ENCODE measurements around the gene NR2F1-AS1.
"Not testable (repeated sequence)": the region's sequence is repeated elsewhere in the genome, so short reads cannot be mapped to it uniquely, and the experiment has no call there.

Gene NR2F1-AS1

DNA sequence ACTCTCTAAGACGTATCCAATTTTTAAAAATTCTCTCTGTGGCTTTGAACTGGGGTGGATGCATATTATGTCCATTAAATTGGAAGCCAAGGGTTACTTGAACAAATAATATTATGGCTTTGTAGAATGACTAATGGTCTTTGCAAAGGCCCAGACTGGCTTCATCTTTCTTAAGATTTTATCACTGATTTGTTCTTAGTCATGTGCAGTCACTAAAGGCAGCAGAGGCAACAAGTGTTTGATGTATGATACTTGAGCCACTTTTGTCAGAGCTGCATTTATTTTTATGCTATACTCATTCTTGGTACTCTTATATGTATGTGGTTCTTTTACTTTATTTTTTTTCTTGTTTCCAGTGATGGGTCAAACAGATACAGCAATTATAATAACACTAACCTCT lies 152.2 kb downstream of the NR2F1-AS1 start:
- DNase-seq (ENCODE audit: low read depth): no peak

DNA sequence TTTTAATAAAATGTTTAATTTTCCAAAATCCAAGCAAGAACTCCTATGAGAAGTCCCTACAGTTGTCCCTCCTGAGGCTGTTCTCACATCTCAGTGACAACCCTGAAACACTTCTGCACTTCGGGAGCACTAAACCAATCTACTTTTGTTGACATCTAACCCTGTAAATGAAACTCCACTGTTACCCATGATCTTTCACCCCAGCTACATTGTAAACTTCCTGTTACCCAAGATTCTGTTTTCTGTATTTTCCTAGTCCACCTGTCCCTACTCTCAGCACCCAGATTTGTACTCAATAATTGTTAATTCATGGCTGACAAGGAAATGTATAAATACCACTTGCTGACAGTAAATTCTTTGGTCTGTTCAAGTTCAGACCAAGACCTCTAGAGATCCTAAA lies 153.7 kb downstream of the NR2F1-AS1 start:
- no peak for DNase-seq (ENCODE audit: low read depth)

DNA sequence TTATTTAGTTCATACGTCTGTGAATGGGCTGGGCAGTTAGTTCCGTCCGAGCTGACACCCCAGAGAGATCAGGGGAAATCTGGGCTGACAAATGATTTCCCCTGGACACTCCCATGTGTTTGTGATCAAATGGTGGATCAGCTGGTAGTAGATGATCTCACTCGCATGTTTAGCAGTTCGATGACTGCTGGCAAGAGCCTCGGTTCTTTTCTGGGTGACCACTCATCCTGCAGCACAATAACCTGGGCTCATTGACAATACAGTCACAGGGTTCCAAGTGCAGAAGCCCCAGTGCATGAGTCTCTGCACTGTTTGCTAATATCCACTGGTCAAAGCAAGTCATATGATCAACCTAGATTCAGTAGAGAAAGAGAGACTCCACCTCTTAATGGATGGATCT lies 155.9 kb downstream of the NR2F1-AS1 start:
- no peak for DNase-seq (ENCODE audit: low read depth)

DNA sequence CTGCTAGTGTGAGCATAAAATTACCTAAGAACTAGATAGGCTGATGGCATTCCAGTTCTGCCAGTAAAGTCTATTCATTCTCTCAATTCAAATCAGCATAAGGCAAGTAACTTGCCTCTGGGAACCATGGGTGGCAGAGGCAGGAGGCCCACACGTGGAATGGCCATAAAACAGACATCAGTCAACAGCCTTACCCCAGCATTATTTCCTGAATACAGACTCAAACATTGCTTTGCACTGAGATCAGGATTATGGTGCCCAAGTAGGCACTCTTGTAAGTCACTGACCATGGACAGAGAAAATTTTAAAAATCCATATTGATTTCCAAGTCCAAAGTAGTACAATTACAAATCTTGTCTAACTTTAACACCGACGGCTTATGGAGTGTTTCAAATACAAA lies 157.7 kb downstream of the NR2F1-AS1 start:
- no peak for DNase-seq (ENCODE audit: low read depth)

DNA sequence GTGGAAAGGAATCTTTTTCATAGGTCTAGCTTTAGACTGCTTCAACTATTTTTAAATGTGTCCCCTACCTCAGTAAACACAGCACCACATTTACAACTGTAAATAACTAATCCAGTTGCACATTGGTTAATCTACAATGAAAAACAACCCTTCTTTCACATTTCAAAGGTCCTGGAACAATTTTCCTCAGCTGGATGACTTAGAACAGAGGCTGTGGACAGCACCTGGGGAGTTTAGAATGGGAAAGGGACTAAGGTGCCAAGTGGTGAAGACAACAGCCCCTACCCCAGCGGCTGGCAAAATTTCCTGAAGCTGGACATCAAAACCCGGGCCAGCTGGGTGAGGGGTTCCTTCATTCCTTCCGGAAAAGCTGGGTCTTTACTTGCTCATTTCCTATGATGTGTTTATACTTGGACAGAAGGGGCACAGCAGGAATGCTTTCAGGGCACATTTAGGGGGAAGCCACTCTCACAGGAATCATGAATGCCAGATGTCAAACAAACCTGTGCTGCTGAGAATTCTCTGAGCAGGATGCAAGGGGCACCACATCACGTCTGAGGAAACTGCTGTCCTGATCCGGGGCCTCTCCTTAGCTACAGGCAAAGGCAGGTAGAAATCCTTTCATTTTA lies 158.3 kb downstream of the NR2F1-AS1 start:
- DNase-seq (ENCODE audit: low read depth): no peak

DNA sequence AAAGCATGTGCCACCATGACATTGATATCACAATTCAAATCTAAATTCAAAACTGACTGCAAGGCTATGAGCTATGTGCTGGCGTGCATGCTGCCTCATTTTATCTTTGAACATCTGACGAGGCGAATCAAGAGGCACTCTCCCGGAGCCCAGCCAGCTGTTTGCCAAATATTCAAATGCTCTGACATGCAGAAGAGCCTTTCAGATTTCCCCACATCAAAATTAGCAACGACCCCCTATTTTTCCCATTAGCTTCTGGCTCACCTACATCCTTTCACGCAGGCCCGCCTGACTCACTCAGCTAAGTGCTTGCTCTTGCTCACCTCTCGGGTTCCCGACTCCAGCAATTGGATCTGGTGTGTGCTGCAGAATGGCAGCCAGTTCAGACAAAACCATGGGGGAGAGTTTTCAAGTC lies 159.0 kb downstream of the NR2F1-AS1 start:
- DNase-seq (ENCODE audit: low read depth): no peak

DNA sequence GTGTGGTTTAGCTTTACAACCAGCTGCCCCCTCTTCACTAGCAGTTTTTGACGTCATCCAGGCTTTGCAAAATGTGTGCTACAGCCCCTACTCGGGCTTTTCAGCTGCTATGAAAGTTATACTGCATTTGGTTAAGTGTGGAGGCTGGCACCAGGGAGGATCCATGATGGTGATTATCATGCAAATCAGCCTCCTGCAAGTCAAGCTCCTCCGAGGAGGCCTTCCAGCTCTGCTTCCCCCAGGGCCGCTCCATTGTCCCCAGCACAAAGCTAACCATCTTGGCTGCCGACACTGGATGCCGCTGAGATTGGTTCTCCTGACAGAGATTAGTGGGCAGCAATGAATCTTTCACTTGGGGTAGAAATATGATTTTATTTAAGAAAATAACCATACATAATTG lies 159.6 kb downstream of the NR2F1-AS1 start:
- DNase-seq (ENCODE audit: low read depth): no peak

DNA sequence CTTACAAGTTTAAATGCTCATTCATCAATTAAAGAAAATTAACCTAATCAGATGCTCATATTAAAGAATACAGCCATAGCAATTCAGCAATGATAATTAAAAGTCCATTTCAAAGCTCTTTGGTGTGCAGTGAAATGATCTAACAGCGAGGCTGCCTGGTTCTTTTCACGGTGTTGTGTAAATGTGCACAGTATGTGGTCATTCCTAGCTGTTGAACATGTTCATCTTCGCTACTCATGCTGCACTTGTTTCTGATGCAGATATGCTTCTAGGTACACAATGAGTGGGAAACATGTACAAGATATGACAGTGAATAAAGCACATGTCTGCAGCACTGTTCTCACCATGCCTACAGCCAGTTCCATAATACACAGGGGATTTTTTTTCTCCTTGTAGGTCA lies 163.5 kb downstream of the NR2F1-AS1 start:
- no peak for DNase-seq (ENCODE audit: low read depth)

DNA sequence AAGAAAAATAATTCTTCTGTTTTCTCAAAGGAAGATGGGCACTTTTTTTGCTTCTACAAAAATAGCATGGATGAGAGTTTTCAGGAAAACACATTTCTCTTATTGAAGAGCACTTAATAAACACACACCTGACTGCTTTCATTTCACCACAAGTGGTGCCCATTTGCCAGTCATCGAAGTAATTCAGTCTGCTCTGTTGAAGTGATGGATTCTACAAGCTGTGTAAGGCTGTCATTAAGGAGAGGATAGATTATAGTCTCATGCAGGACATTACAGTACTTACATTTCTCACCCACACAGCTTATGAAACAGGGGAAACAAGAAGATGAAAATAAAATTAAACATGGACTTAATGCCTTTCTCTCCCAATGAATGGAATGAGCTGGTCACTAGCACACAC lies 165.2 kb downstream of the NR2F1-AS1 start:
- no peak for DNase-seq (ENCODE audit: low read depth)

DNA sequence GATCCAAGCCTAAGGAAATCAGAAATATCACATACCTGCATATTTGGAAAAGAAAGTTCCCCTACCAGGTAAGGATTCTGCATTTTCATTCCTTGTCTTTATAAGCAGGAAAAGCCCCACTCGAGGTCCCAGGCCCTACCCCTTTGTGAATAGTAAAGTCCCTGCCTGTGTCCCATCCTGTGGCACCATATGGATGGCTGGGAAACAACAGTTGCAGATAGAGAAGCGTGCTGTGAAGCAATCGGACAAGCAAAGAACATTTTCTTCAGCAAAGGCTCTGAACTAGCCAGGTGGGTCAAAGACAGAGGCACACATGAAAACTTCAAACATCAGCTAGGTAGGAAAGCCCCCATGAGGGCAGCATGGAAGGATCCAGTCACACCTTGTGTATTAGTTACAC lies 169.3 kb downstream of the NR2F1-AS1 start:
- no peak for DNase-seq (ENCODE audit: low read depth)

DNA sequence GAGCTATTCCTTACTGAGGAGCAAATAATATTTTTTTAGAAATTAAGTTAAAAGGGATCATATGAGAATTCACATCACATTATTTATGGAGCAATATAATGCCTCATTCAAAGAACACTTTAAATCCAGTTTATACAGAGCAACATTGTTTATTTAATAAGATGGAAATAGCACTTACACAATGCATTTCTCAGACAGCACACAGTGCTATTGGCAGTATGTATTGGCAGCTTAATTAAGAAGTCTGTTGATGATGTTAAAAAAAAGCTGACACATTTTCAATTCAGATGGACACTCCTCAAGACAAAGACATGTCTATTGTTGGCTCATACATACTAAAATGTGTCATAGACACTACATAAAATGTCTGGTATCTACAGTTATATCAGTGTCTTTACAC lies 171.3 kb downstream of the NR2F1-AS1 start:
- DNase-seq (ENCODE audit: low read depth): no peak

DNA sequence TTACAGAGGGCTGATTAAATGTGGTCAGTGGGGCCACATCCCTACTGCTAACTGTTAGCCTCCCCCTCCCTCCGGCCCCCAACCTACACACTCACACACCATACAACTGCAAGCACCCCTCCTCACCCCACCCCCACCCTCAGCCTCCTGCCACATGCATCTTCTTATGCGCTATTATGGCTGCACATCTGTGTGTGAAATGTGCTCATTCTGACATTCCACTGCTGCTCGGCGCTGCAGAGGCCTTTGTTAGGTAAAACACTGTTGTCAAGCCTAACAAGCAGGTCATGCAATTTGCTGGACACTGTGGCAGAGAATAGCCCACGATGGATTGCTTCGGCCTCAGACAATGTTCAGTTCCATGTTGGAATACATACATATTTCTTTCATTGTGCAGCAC lies 173.6 kb downstream of the NR2F1-AS1 start:
- no peak for DNase-seq (ENCODE audit: low read depth)

DNA sequence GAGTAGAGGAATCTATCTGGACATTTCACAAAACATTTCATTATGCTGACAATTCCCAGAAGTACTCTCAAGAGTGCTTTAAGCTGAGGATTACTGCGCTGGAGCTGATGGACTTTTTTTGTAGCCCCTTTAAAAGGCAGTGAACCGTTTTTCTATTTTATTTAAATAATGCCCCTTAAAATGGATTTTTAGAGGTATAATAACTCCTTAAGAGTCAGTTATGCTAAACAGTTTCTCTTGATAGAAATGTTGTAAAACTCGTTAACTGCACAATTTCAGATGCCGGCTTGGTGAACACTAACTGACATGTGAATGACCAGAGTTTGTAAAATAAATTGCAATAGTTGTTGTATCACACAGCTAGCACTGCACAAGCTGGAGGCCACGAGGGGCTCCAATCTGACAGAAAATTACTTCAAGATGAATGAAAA lies 174.0 kb downstream of the NR2F1-AS1 start:
- no peak for DNase-seq (ENCODE audit: low read depth)

DNA sequence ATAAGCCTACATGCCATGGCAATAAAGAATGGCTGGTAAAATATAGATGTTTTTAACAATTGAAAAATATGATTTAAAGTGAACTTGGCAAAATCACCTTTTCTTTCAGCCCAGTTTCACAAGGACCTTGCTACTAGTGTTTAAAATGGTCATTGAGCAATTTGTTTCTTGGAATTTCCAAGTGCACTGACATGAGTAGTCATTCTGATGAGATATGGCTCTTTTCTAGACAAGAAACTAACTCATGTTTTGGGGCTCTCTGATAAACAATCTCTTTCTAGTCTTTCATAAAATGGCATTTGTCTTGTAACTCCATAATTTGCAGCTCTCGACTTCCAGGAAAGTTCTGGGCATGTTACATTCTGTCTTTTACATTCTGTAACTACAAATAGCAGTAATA lies 176.8 kb downstream of the NR2F1-AS1 start:
- DNase-seq (ENCODE audit: low read depth): no peak

DNA sequence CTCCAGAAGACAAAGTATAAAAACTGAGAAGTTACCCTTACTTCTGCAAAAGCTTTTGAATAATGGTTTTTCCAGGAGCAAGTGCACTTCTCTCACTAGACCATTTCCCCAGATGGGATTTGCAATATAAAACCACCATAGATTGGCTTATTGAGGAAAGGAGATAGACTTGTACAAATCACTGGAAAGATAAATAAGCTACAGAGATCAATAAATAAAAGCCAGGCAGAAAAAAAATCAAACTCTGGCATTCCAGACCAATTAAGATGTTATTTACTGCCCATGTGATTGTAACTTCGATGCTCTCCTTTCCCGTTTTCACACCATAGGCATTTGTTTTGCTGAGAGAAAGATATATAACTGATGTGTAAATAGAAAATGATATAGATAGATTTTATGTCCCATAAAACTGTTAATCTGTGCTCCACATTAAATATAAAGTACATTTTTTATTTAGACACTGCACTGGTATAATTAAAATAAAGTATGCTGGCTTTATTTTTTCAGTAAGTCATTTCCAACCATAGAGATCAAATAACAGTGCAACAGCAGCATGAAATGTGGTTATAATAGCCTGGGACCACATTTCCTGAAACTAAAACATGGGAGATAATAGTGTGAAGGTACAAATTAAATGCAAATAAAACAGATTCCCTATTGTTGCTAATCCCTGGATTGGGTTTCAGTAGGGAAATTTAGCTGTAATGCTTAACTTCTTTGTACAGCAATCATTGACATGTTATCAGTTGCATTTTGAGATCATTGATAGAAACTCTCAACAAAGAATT lies 177.7 kb downstream of the NR2F1-AS1 start:
- no peak for DNase-seq (ENCODE audit: low read depth)

DNA sequence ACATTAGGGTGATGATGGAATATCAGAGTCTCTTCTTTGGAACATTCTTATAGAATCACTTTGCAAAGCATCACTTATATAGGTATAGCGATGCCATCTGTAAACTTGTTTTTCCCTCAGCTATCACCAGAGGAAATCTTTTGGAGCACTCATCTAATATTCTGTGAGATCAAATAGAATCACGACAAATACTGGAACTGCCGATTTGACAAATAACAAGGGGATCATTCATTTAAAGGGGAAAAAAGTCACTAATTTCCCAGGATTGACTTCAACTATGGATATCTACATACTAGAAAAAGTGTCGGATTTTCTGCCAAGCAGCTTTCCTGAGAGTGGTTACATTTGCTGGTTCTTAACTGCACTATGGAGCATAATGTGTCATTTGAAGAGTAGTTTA lies 178.6 kb downstream of the NR2F1-AS1 start:
- no peak for DNase-seq (ENCODE audit: low read depth)

DNA sequence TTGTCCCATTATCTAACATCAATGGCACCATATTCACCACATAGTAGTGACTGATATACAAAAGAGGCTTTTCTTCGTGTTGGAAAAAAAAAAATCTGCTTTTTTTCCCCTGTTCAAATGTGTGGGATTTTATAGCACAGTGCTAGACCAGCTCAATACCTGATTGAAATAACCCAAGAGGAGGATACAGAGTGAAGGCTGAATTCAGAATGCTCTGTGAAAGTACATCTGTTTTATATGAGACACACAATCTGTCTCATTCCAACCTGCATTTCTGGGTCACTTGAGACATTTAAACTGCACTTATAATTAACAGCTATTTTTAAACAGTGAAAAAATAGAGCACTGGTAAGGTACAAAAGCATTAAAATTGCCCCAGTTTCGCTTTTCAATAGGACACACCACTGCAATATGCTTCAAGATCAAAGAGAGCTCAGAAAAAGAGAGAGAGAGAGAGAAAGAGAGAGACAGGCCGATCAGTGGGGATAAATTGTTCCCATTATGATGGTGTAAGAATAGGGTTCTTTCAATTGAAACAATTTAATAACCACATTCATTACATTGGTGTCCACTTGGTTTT lies 179.3 kb downstream of the NR2F1-AS1 start:
- no peak for DNase-seq (ENCODE audit: low read depth)

DNA sequence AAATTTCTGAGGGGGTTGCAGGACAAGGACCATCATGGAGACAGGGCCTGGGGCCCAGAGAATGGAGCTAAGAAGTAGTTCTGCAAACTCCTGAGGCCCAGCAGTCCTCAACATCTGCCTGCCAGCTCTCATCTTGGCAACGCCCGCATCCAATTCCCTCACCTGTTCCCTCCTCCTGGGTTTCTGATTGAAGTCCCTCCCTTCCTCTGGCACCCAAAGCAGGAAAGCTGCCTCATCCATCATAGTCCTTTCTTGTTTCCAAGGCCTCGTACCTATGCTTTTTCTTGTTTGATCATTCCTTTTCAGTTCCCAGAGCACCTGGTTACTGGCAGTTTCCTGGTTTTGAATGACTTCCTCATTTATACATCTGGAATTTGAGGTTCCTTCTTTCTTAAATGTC lies 181.3 kb downstream of the NR2F1-AS1 start:
- DNase-seq (ENCODE audit: low read depth): no peak

DNA sequence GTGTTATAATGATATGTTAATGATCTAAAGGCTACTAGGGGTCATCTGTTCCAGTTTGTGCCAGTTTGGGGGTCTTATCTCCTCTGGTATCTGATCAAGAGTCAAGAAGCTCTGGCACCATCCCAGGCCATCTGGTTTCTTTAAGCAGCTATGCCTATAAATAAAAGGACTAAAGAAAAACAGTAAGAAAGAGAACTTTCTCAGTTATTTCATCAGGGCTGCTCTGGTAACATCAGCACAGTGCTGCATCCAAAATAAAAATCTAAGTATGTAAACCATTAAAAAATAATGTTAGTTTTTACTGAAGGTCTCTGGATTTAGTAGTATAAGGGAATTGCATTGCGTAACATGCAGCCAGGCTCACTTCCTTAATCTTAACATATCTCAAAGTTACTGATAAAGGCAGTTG lies 185.0 kb downstream of the NR2F1-AS1 start:
- no peak for DNase-seq (ENCODE audit: low read depth)

DNA sequence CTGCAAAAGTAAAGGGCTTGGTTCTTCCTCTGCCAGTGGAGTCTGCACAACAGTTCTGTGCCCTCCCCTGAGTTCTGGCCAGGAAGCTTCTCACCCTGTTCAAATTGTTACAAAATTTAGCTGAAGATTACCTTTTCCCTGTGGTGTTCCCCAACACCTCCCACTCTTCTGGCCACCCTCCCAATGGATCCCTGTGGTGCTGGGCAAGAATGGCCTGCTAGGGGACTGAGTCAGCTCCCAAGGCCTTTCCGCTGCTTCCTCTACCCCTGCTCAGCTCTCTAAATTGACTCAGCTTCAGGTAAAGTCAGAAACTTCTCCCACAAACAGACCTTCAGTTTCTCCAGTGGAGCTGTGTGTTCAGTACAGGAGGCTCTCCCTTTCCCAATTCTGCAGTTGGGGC lies 186.0 kb downstream of the NR2F1-AS1 start:
- DNase-seq (ENCODE audit: low read depth): no peak

DNA sequence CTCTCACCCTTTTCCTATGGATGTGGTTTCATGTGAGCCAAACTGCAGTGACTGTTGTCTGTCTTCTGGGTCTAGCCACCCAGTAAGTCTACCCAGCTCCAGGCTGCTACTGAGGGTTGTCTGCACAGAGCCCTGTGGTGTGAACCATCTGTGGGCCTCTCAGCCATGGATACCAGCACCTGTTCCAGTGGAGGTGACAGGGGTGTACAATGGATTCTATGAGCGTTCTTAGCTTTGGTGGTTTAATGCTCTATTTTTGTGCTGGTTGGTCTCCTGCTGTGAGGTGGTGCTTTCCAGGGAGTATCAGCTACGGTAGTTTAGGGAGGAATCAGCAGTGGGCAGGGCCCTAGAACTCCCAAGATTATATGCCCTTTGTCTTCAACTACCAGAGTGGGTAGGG lies 186.7 kb downstream of the NR2F1-AS1 start:
- DNase-seq (ENCODE audit: low read depth): no peak

DNA sequence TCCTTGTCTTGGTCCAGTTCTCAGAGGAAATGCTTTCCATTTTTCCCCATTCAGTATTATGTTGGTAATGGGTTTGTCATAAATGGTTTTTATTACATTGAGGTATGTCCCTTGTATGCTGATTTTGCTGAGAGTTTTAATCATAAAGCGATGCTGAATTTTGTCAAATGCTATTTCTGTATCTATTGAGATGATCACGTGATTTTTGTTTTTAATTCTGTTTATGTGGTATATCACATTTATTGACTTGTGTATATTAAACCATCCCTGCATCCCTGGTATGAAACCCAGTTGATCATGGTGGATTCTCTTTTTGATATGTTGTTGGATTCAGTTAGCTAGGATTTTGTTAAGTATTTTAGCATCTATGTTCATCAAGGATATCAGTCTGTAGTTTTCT lies 189.8 kb downstream of the NR2F1-AS1 start:
- not testable (repeated sequence) for DNase-seq (ENCODE audit: low read depth)

DNA sequence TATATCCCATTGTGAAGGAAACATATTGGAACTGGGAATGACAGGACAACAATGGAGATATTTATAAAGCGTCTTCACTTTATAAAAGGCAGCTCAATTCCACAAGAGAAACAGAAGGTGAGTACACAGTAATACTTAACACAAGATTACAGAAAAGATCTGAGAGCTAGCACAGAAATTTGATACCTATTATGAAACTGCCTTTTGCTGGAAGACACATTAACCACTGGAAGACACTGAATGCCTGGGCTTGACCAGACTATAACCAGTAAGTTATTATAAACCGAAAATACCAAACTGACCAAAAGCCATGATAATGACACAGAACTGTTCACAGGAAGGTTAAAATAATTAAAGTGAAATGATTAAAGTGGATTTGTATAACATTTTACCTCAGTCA lies 195.4 kb downstream of the NR2F1-AS1 start:
- no peak for DNase-seq (ENCODE audit: low read depth)

DNA sequence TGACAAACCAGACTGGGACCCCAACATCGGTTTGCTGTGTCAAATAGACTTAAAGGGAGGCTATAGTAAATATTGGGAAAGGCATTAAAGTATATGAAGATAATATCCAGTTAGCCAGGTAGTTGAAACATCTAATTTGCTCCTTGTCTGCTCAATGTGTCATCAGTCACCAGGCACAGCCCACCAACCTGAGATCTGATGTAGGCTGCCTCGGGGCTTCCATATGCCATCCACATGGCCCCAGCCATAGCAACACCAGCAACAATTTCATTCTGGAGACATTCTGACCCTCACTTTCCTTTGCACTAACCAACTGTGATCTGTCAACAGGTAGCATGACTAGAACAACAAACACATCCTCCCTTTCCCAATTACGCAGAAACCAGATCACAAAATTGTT lies 196.0 kb downstream of the NR2F1-AS1 start:
- no peak for DNase-seq (ENCODE audit: low read depth)
